ENCODE measurements around the gene TFB1M.

GRCh38 chr6:155273431-155273830, 40.9 kb downstream of the TFB1M start:
- TF ChIP-seq CTCF (IDR thresholded peaks at IDR 0.05) = no peak
- TF ChIP-seq POLR2A (IDR thresholded peaks at IDR 0.05) = no peak
